ENCODE results near the gene SDK1.

DNA sequence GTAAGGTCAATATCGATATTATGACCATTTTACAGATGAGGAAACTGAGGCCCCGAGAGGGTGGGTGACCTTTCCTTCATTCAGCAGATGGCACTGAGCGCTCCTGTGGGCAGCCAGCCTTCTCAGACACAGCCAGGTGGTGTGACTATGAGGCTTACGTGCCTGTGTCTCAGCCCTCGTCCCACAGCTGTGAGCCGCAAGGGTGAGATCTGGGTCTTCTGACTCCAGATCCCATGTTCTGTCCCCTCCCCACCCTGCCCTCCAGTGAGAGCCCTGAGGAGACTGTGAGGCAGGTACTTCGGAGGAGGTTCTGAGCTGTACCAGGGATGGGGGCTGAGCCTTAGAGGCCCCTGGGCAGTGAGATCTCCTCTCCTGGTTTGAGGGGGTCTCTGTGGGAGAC lies 767.2 kb downstream of the SDK1 start:
- TF ChIP-seq, protein P1, sequence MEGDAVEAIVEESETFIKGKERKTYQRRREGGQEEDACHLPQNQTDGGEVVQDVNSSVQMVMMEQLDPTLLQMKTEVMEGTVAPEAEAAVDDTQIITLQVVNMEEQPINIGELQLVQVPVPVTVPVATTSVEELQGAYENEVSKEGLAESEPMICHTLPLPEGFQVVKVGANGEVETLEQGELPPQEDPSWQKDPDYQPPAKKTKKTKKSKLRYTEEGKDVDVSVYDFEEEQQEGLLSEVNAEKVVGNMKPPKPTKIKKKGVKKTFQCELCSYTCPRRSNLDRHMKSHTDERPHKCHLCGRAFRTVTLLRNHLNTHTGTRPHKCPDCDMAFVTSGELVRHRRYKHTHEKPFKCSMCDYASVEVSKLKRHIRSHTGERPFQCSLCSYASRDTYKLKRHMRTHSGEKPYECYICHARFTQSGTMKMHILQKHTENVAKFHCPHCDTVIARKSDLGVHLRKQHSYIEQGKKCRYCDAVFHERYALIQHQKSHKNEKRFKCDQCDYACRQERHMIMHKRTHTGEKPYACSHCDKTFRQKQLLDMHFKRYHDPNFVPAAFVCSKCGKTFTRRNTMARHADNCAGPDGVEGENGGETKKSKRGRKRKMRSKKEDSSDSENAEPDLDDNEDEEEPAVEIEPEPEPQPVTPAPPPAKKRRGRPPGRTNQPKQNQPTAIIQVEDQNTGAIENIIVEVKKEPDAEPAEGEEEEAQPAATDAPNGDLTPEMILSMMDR (conservative IDR thresholded peaks at IDR 0.05): no peak
- TF ChIP-seq ZFX (IDR thresholded peaks at IDR 0.05): no peak
